Neuronal stem cell (in vitro differentiated cells): Measurements from ENCODE around the gene PPP1R3D.
A peak's percentile ranks its signal among the peaks of the same experiment; 100 is the strongest.

Experiments
- DNase-seq: peaks from one replicate; pipeline ENCODE4 v3.0.0-alpha.2; 2013; ENCODE audit warnings: low spot score
- H2AFZ ChIP-seq: one replicate; pipeline ENCODE4 v1.6.1; 2013; ENCODE audit warnings: mild to moderate bottlenecking, low read length, inconsistent platforms
- H2AK5ac ChIP-seq: 2 replicates; pipeline ENCODE4 v1.6.1; 2013; ENCODE audit warnings: low read depth, mild to moderate bottlenecking, inconsistent platforms, low read length, moderate library complexity, mixed read lengths
- H2BK120ac ChIP-seq: 2 replicates; pipeline ENCODE4 v1.6.1; 2013; ENCODE audit warnings: low read depth, mild to moderate bottlenecking, inconsistent platforms, low read length, moderate library complexity, mixed read lengths
- H2BK12ac ChIP-seq: one replicate; pipeline ENCODE4 v1.6.1; 2013; ENCODE audit warnings: low read length, inconsistent platforms
- H2BK15ac ChIP-seq: 2 replicates; pipeline ENCODE4 v1.6.1; 2013; ENCODE audit warnings: mild to moderate bottlenecking, low read length, inconsistent platforms, mixed read lengths
- H2BK5ac ChIP-seq: one replicate; pipeline ENCODE4 v1.6.1; 2013; ENCODE audit warnings: inconsistent platforms, mild to moderate bottlenecking, low read length, moderate library complexity
- H3K14ac ChIP-seq: one replicate; pipeline ENCODE4 v1.6.1; 2013; ENCODE audit warnings: low read length, inconsistent platforms
- H3K18ac ChIP-seq: 2 replicates; pipeline ENCODE4 v1.6.1; 2013; ENCODE audit warnings: low read length, inconsistent platforms
- H3K23ac ChIP-seq: 2 replicates; pipeline ENCODE4 v1.6.1; 2013; ENCODE audit warnings: low read depth, mild to moderate bottlenecking, mixed read lengths, low read length, inconsistent platforms; ENCODE audit not compliant: poor library complexity
- H3K27ac ChIP-seq: replicated peaks from 3 replicates; pipeline ENCODE4 v1.5.1; 2013; ENCODE audit warnings: low read length, inconsistent platforms
- H3K27me3 ChIP-seq, 3 experiments: 2 replicates each; pipeline ENCODE4 v1.6.1; 2013; ENCODE audit warnings: low read length in 3 of 3, mild to moderate bottlenecking in 2 of 3, inconsistent platforms in 1 of 3, low read depth in 1 of 3, mixed read lengths in 1 of 3, moderate library complexity in 1 of 3; ENCODE audit not compliant: control insufficient read depth in 3 of 3, insufficient read depth in 3 of 3
- H3K36me3 ChIP-seq, 2 donors: replicated peaks in 1 of 2; 2 replicates each; pipeline ENCODE4 v1.6.1; 2013; ENCODE audit warnings: low read length in 2 of 2; ENCODE audit not compliant: control insufficient read depth in 2 of 2, insufficient read depth in 2 of 2
- H3K4ac ChIP-seq: 2 replicates; pipeline ENCODE4 v1.6.1; 2013; ENCODE audit warnings: inconsistent platforms, mild to moderate bottlenecking, low read length, moderate library complexity
- H3K4me1 ChIP-seq, 2 donors: 1 replicate in 1 of 2; 2 replicates in 1 of 2; pipeline ENCODE4 v1.6.1; 2013; ENCODE audit warnings: low read length in 2 of 2, low read depth in 1 of 2; ENCODE audit not compliant: control insufficient read depth in 2 of 2, insufficient read depth in 1 of 2
- H3K4me2 ChIP-seq: one replicate; pipeline ENCODE4 v1.6.1; 2013; ENCODE audit warnings: mild to moderate bottlenecking, low read length, inconsistent platforms; ENCODE audit not compliant: insufficient read depth, poor library complexity, severe bottlenecking
- H3K4me3 ChIP-seq, 2 donors: 2 replicates each; pipeline ENCODE4 v1.5.1; 2013; ENCODE audit warnings: low read length in 2 of 2, mild to moderate bottlenecking in 2 of 2, inconsistent platforms in 1 of 2, moderate library complexity in 1 of 2
- H3K79me1 ChIP-seq: one replicate; pipeline ENCODE4 v1.6.1; 2013; ENCODE audit warnings: low read depth, mild to moderate bottlenecking, inconsistent platforms, low read length, moderate library complexity
- H3K9ac ChIP-seq: one replicate; pipeline ENCODE4 v1.6.1; 2013; ENCODE audit warnings: mild to moderate bottlenecking, low read depth, low read length, inconsistent platforms; ENCODE audit not compliant: poor library complexity
- H3K9me3 ChIP-seq, 2 donors: replicated peaks in 1 of 2; 2 replicates each; pipeline versions ENCODE3 to v1.6.1; 2013; ENCODE audit warnings: low read length in 2 of 2, mild to moderate bottlenecking in 2 of 2, inconsistent platforms in 1 of 2, low read depth in 1 of 2, mixed read lengths in 1 of 2, moderate library complexity in 1 of 2; ENCODE audit not compliant: control insufficient read depth in 2 of 2, insufficient read depth in 1 of 2
- H4K8ac ChIP-seq: one replicate; pipeline ENCODE4 v1.6.1; 2013; ENCODE audit warnings: low read depth, mild to moderate bottlenecking, inconsistent platforms, low read length, moderate library complexity
- H4K91ac ChIP-seq: one replicate; pipeline ENCODE4 v1.6.1; 2013; ENCODE audit warnings: low read length, low read depth, mild to moderate bottlenecking, inconsistent platforms; ENCODE audit not compliant: poor library complexity
- WGBS, 2 donors: extraction: QIAGEN DNeasy Blood & Tissue Kit; methylation state at CpG; one replicate each; pipeline ENCODE4 v1.1.7; 2013; ENCODE audit warnings: missing lambda C conversion rate in 2 of 2, mixed read lengths in 1 of 2; ENCODE audit not compliant: insufficient read length in 2 of 2, insufficient replicate concordance in 1 of 2; ENCODE audit errors: extremely low coverage in 2 of 2; 5-methylcytosine and 5-hydroxymethylcytosine counted together

Gene PPP1R3D

DNA sequence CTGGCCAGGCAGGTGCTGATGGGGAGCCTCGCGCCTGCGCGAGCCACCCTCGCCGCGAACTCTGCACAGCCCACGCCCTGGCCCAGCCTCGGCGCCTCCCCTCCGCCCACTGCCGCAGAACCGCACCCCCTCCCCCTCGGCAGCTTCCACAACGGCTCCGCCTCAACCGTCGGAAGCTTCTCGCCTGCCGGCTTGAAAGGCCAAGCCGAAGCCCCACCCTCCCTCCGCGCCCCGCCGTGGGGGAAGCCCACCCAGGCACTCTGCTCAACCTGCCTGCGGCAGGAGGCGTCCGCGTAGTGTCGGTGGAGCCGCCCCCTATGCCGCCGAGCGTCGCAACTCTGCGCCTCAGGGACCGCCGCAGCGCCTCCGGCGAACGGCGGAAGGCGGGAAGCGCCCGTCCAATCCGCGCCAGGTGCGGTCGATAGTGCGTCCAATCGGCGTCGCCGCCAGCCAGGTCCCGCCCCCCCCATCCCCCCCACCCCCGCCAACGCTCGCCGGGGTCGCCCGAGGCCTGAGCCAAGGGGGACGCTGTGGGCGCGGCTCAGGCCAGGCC is 6.7 kb downstream of the PPP1R3D start, which contains the start of gene SYCP2:
TSS of gene SYCP2 (minus strand) at position 342 of the 553 bp plus-strand sequence. CDS start 11,224 bp downstream, outside the sequence.
- Histone ChIP-seq H2AK5ac (peak within 1 kb of the TSS; percentile 70), H2BK5ac (no peak within 1 kb of the TSS), H4K91ac (no peak within 1 kb of the TSS), H3K14ac (peak within 1 kb of the TSS; percentile 21), H3K79me1 (peaks cover 2% of the 10 kb centered on the region), H3K4me2 (peak within 1 kb of the TSS; percentile 73), H3K23ac (peak within 1 kb of the TSS; percentile 85), H2AFZ (no peak within 1 kb of the TSS), H3K4me3 (peak within 1 kb of the TSS in 1 of 2 donors; percentile 83), H2BK12ac (peak within 1 kb of the TSS; percentile 22), H3K9me3 (peaks cover 0 to 2% of the 10 kb centered on the region in 2 donors), H3K18ac (peak within 1 kb of the TSS; percentile 98), H3K4ac (peak within 1 kb of the TSS; percentile 53), H3K36me3 (no peaks in the 10 kb centered on the region), H3K27me3 (peaks cover 0 to 8% (median 0%) of the 10 kb centered on the region in 3 experiments), H3K9ac (peak within 1 kb of the TSS; percentile 70), H2BK120ac (no peak within 1 kb of the TSS), H2BK15ac (peak within 1 kb of the TSS; percentile 67), H3K27ac (no peak within 1 kb of the TSS), H3K4me1 (peaks cover 0 to 12% of the 10 kb centered on the region in 2 donors), H4K8ac (peak within 1 kb of the TSS; percentile 98)
- no peak for DNase-seq
- no CpG with 5 or more reads among the region's 65 CpGs for WGBS, 2 donors

DNA sequence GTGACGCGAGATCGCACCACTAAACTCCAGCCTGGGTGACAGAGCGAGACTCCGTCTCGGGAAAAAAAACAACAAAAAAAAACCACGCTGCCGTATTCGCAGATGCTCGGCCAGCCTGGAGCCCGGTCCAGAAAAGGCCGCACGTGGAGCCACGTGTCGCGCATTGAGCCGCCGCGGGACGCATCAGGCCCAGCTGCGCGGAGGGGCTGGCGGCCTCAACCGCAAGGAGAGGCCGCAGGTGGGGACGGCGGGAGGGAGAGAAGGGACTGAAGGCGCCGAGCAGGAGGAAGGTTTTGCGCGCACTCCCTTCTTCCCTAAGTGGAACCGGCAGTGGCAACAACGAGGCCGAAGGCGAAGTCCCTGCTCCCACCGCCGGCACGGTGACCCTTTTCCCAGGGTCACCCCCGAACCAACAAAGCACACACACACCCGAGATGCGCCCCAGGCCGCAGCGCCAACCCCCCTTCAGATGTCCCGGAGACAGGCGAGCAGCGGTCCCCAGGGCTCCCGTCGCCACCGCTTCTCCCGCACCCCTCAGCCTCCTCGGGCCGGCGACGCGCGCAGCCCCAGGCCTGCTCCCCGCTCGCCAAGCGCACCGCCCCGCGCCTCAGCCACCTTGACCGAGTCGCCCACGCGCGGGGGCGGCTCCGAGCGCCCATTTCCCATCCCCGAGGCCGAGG is 7.3 kb downstream of the PPP1R3D start:
- Histone ChIP-seq H2BK12ac (no peak overlapping the region), H3K4me2 (no peak overlapping the region), H2BK5ac (no peak overlapping the region), H2BK120ac (no peak overlapping the region), H4K8ac (no peak overlapping the region), H3K23ac (peak overlapping the region; percentile 85), H3K79me1 (peaks cover 2% of the 10 kb centered on the region), H3K27ac (no peak overlapping the region), H3K36me3 (no peaks in the 10 kb centered on the region), H3K4me3 (no peak overlapping the region), H3K4me1 (peaks cover 0 to 9% of the 10 kb centered on the region in 2 donors), H3K9ac (no peak overlapping the region), H3K14ac (peak overlapping the region; percentile 21), H4K91ac (no peak overlapping the region), H2AK5ac (peak overlapping the region; percentile 70), H3K9me3 (peaks cover 0 to 2% of the 10 kb centered on the region in 2 donors), H2AFZ (no peak overlapping the region), H2BK15ac (no peak overlapping the region), H3K4ac (no peak overlapping the region), H3K27me3 (peaks cover 0 to 7% (median 0%) of the 10 kb centered on the region in 3 experiments), H3K18ac (peak overlapping the region; percentile 64)
- no CpG with 5 or more reads among the region's 72 CpGs for WGBS, 2 donors
- DNase-seq: no peak

DNA sequence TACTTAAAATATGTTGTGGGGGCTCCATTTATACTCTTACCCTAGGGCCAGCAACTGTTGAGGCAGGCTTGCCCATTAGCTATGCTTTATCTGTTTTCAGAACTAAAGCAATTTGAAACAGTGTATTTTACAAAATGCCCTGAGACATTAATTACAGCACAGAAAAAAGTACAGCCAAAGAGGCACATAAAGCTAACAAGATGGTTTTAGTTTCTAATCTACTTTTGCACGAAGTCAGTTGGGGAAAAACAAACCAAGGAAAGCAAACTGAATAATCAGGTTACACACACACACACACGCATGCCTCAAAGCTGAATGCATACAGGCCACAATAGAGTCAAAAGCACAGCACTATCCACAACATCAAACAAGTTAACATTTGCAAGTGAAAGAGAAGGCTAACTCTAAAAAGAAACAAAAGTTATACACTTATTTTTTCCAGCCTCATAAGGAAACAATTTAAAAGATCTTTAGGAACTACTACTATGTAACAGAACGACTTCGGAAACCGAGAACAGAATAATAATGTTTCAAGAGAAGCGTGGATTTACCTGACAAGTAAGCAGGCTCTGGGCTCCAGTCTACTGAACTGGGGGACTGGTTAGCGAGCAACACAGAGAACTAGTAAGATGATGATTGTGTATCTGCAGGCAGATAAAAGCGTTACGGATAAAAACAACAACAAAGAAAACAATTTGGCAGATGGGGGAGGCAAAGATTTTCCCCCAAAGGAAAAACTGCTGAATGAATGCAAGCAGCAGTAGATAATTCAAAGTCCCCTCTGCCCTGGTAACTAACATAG is 8.4 kb downstream of the PPP1R3D start:
- H2BK15ac ChIP-seq: no peak overlapping the region
- no peak overlapping the region for H2BK5ac ChIP-seq
- peaks cover 0 to 2% of the 10 kb centered on the region in 2 donors for H3K9me3 ChIP-seq
- no peak overlapping the region for H3K23ac ChIP-seq
- H3K14ac ChIP-seq: no peak overlapping the region
- no peak overlapping the region for H4K8ac ChIP-seq
- no peak overlapping the region for H3K9ac ChIP-seq
- peaks cover 2% of the 10 kb centered on the region for H3K79me1 ChIP-seq
- no peak overlapping the region for H3K4me3 ChIP-seq
- H2BK120ac ChIP-seq: no peak overlapping the region
- no peak overlapping the region for H3K4ac ChIP-seq
- H2BK12ac ChIP-seq: no peak overlapping the region
- peaks cover 0 to 7% (median 0%) of the 10 kb centered on the region in 3 experiments for H3K27me3 ChIP-seq
- peaks cover 0 to 9% of the 10 kb centered on the region in 2 donors for H3K4me1 ChIP-seq
- H3K27ac ChIP-seq: no peak overlapping the region
- no peak overlapping the region for H3K4me2 ChIP-seq
- H2AFZ ChIP-seq: peak overlapping the region; percentile 38
- no peak overlapping the region for H4K91ac ChIP-seq
- no peaks in the 10 kb centered on the region for H3K36me3 ChIP-seq
- H3K18ac ChIP-seq: no peak overlapping the region
- no peak for DNase-seq
- no peak overlapping the region for H2AK5ac ChIP-seq
- WGBS, 2 donors: no CpG with 5 or more reads among the region's 9 CpGs

DNA sequence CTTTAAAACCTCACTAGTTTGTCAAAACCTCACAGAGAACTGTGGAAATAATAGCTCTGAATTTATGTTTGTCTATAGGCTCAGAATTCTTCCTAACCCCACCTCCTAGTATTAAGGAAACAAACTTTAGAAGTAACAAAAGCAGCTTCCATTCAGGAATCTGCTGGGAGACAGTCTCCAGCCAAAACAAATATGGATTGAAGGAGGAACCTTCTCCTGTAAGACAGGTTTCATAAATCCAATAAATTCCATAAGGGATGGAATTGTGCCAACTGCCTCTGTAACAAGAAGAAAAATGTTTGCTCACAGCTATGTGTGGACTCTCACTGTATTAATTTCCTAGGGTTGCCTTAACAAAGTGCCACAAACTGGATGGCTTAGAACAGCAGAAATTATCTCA is 14.2 kb downstream of the PPP1R3D start:
- Histone ChIP-seq H2AK5ac (no peak overlapping the region), H3K4ac (no peak overlapping the region), H2AFZ (no peak overlapping the region), H2BK5ac (no peak overlapping the region), H3K36me3 (no peaks in the 10 kb centered on the region), H3K27ac (no peak overlapping the region), H3K4me1 (no peaks in the 10 kb centered on the region), H2BK15ac (no peak overlapping the region), H3K9me3 (no peaks in the 10 kb centered on the region), H4K8ac (no peak overlapping the region), H3K23ac (no peak overlapping the region), H3K4me3 (no peak overlapping the region), H3K18ac (no peak overlapping the region), H2BK12ac (no peak overlapping the region), H4K91ac (no peak overlapping the region), H3K79me1 (no peaks in the 10 kb centered on the region), H3K27me3 (peaks cover 0 to 2% (median 0%) of the 10 kb centered on the region in 3 experiments), H2BK120ac (no peak overlapping the region), H3K14ac (no peak overlapping the region), H3K9ac (no peak overlapping the region), H3K4me2 (no peak overlapping the region)
- DNase-seq: no peak
